ENCODE data around the gene C10orf120. TPM values are rescaled to one million over a fixed set of nuclear protein-coding genes. Genes with fewer than 3 reads are reported as not detected.
A peak's percentile ranks its signal among the peaks of the same experiment; 100 is the strongest.

C10orf120 gene
- total RNA-seq, 1 donor from 2014 or later, result not detected

GRCh38 chr10:122655524-122656307 lies 43.9 kb downstream of the C10orf120 start:
- H3K36me3 ChIP-seq (ENCODE audit: control insufficient read depth, insufficient read depth, low read length), result no peaks in the 10 kb centered on the region
- H3K27me3 ChIP-seq (ENCODE audit: control insufficient read depth, insufficient read depth, low read length), result peaks cover 4% of the 10 kb centered on the region
- no peak overlapping the region for H3K4me3 ChIP-seq (ENCODE audit: low read depth, low read length)
- no peak for TF ChIP-seq CTCF (IDR thresholded peaks at IDR 0.05; ENCODE audit: insufficient read depth, low read length, poor library complexity, severe bottlenecking)
- no peak for DNase-seq (ENCODE audit: low read depth)

- Histone ChIP-seq H3K36me3 (ENCODE audit: control insufficient read depth, insufficient read depth, low read length) (no peaks in the 10 kb centered on the region), H3K4me3 (ENCODE audit: low read depth, low read length) (no peak overlapping the region), H3K27me3 (ENCODE audit: control insufficient read depth, insufficient read depth, low read length) (peaks cover 4% of the 10 kb centered on the region)
- no peak for TF ChIP-seq CTCF (IDR thresholded peaks at IDR 0.05; ENCODE audit: insufficient read depth, low read length, poor library complexity, severe bottlenecking)
- no peak for DNase-seq (ENCODE audit: low read depth)
Measured at GRCh38 chr10:122650331-122650730, 49.3 kb downstream of the C10orf120 start.

- Histone ChIP-seq H3K27me3 (ENCODE audit: control insufficient read depth, insufficient read depth, low read length) (peaks cover 4% of the 10 kb centered on the region), H3K4me3 (ENCODE audit: low read depth, low read length) (no peak overlapping the region), H3K36me3 (ENCODE audit: control insufficient read depth, insufficient read depth, low read length) (no peaks in the 10 kb centered on the region)
- TF ChIP-seq CTCF (IDR thresholded peaks at IDR 0.05; ENCODE audit: insufficient read depth, low read length, poor library complexity, severe bottlenecking), result no peak
- no peak for DNase-seq (ENCODE audit: low read depth)
Measured at GRCh38 chr10:122649903-122650302, 49.7 kb downstream of the C10orf120 start.

- Histone ChIP-seq H3K4me3 (ENCODE audit: low read depth, low read length) (no peak overlapping the region), H3K27me3 (ENCODE audit: control insufficient read depth, insufficient read depth, low read length) (peaks cover 4% of the 10 kb centered on the region), H3K36me3 (ENCODE audit: control insufficient read depth, insufficient read depth, low read length) (no peaks in the 10 kb centered on the region)
- no peak for DNase-seq (ENCODE audit: low read depth)
- peak; percentile 64 for TF ChIP-seq CTCF (IDR thresholded peaks at IDR 0.05; ENCODE audit: insufficient read depth, low read length, poor library complexity, severe bottlenecking)
Measured at GRCh38 chr10:122648599-122649428, 50.8 kb downstream of the C10orf120 start.

Other genes with a start within 250 kb of the C10orf120 start
- not detected in 2 replicates for gene ARMS2, start 245.2 kb downstream of the C10orf120 start, total RNA-seq
- 110 and 125 TPM in 2 replicates for gene HTRA1, start 238.3 kb downstream of the C10orf120 start, total RNA-seq
- gene DMBT1, start 139.1 kb downstream of the C10orf120 start, total RNA-seq, result under 0.01 and 0.13 TPM in 2 replicates
- 1.2 and 1.4 TPM in 2 replicates for gene CUZD1, start 146.0 kb upstream of the C10orf120 start, total RNA-seq
- gene FAM24B, start 179.7 kb upstream of the C10orf120 start, total RNA-seq, result 14.6 and 18.2 TPM in 2 replicates
- not detected in 2 replicates for gene FAM24A, start 210.8 kb upstream of the C10orf120 start, total RNA-seq